GM21619 (cell line): ENCODE measurements around the gene CTXND1.

ENCODE experiments used
- ATAC-seq: cut with Tn5 transposase; IDR thresholded peaks from one replicate; pipeline ENCODE4 v1.9.1; 2021; ENCODE audit not compliant: unreplicated experiment

The CTXND1 gene

DNA sequence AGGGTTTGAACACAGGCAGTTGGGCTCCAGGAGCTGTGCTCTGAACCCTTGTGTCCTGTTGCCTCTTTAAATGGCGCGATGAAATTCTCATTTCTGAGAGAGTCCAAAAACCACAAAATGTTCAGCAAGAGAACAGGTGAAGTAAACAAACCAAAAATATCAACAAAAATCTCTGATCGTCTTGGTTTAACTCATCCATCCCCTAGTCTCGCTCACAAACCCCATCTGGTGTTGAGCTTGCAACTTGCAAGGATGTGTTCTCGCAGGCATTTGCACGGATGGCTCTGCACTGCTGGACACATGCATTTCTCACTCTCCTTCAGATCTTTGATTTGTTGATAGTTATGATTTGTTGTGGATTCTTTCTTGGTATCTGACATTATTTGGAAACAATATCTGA is 68.1 kb downstream of the CTXND1 start:
- no peak for ATAC-seq

DNA sequence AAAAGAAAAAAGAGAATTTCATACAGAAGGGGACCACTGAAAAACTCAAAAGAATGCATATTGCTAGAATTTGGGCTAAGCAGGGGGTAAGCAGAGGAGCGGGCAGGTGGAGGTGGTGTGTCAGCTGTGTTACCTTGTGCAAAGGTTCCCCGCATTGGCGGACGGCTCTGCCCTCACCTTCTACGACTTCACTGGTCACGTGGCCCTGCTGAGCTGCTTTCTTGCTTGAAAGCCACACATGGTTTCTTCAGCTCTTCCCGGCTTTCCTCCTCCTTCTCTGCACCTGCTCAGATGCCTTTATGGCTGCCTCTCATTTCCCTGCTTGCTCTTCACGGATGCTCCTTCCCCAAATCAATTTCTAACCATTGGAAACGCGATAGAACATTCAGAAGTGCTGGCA is 68.7 kb downstream of the CTXND1 start:
- ATAC-seq, result no peak

DNA sequence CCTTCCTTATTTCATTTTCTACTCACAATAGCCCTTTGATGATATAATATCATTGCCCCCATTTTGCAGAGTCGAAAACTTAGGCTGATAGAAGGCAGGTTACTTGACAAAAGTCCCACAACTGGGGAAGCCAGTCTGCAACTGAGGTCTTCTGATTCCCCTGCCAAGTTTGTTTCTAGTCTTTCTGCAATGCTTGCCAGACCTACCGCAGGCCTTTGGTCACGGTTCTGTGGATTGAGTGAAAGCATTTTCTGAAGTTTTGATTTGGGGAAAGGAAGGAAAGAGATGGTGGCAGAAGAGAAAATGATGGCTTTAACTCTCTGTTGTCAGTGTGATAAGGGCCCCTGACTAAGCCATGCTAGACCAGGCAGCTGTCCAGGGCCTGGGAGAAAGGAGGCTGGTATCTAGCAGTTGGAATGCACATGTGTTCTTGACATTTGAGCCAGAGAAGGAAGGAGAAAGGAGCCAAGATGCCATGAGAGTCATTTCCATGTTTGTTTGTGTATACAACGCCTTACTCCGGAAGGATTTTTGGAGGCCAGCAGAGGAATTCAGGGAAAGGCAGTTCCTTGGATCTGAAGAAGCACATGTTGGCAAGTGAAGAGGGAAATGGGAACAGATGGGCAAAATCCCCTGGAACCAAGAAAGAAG is 69.3 kb downstream of the CTXND1 start:
- ATAC-seq, result no peak

DNA sequence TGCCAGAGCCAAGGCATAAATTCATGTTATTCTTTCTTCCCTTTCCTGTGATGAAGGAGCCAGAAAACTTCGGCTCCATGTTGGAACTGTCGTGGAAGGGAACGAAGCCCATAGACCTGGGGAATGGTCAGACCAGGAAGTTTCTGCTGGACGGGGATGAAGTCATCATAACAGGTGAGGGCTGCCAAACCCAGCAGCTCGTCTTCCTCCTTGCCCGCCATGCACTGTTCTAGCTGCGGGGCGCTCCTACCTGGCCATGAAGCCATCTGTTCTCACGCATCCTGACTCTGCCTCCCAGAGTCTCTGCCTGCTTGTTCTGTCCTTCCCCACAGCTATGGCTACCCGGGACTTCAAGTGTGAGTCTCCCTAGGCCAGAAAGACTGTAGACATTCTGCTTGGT is 71.0 kb downstream of the CTXND1 start:
- ATAC-seq, result no peak

DNA sequence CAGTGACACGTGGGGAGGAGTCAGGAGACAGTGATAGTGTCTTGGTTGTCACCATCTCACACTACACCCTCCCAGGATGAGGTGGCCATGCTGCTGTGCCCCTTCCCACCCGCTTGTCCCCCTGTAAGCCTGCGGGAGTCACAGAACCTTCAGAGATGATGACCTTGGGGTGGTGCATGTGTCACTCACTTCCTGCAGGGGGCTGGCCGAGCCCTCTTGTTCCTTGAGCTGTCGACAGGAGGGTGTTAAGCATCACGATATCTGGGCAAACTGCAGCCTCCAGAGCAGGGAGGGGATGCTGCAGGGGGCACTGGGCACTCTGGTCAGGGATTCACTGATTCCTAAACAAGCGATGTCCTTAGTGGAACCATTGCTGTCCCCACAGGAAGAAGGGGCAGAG is 71.5 kb downstream of the CTXND1 start:
- ATAC-seq, result no peak

DNA sequence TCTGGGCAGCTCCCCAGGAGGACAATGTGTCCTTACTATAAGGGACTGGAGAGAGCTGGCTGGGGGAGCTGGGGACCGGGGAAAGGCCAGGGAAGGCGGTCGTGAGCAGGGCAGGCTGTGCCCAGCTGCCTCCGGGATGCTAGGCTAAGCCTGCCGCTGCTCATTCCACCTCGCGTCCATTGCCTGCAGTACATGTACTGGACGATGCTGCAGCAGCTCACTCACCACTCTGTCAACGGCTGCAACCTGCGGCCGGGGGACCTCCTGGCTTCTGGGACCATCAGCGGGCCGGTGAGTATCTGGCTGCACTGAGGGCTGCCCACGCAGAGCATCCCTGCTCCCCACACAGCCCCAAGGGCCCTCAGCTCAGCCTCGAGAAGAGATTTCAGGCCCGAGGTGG is 72.1 kb downstream of the CTXND1 start:
- ATAC-seq, result no peak

DNA sequence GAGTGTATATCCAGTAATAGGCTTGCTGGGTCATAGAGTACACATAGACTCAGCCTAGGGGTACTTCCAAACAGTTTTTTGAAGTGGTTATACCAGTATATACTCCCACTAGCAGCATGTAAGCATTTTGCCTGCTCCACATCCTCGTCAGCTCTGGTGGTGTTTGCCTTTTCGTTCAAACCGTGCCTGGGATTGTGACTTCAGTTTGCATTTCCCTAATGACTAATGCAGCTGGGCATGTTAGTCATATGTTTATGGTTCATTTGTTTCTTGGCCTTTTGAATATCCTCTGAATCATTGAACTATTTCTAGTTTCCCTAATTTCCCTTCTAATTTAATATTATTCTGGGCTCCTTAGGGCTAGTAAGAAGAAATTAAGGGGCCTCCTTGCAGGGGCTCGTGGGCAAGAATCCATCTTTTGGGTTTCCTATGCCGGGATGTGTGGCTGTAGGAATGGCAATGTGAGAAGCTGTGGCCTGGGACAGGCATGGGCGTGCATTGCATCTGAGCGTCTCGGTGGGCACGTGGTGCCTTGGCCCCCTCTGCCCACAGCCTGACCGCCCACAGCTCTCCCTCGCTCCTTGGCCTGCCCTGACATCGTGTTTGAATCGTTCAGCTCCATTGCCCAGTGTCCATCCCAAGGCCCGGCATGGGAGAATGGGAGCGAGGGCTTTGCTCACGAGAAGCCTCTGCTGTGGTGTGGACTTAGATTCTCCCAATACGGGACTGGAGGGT is 72.8 kb downstream of the CTXND1 start:
- ATAC-seq, result no peak

DNA sequence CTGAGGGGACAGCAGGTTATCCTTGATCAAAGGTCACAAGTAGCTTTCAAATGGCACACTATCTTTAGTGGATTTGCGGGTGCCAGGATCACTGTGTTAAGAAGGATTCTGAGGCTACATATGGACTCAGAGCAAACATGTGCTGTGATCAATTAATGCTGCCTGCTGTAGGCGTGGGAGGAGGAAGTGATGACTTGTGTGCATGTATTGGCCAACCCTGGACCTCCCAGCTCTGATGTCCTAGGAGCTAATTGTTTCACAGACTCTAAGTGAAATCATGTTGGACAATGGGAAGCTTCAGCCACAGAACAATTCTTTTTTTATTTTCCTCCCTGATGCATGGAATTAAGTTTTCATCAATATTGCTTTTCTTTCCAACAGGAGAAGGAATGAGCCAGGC is 74.9 kb downstream of the CTXND1 start:
- no peak for ATAC-seq

DNA sequence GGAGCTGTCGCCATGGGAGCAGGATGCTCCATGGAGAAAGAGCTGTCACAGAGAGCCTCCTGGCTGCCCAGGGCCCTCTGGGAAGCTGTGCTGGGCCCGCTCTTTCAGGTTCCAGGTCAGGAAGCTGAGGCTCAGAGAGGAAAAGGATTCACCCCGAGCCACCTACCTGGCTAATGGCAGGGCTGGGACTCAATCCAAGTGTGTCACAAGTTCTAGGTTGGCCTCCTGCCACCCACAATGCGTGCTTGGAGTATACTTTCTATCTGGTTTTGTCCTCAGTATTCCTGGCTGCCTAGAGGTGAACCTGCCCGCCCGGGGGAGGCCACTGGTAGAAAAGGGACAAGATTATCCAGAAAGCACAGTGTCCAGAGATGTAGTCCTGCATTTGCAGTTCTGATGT is 75.6 kb downstream of the CTXND1 start:
- no peak for ATAC-seq

DNA sequence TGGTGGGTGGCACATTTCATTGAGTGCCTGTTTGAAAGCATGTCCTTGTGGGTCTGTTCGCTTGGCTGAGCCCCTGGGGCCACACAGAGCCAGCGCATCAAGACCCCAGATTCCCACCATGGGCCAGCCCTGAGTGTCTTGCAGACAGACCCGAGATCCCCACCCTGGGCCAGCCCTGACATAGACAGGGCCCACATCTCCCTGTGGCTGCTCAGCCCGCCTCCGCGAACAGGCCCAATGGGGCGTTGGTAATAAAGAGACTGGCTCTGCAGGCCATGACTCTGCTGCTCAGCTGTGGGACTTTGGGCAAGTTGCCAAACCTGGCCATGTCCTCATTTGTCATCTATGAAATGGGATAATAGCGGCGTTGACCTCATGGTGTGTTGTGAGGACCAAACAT is 76.6 kb downstream of the CTXND1 start:
- ATAC-seq, result no peak

DNA sequence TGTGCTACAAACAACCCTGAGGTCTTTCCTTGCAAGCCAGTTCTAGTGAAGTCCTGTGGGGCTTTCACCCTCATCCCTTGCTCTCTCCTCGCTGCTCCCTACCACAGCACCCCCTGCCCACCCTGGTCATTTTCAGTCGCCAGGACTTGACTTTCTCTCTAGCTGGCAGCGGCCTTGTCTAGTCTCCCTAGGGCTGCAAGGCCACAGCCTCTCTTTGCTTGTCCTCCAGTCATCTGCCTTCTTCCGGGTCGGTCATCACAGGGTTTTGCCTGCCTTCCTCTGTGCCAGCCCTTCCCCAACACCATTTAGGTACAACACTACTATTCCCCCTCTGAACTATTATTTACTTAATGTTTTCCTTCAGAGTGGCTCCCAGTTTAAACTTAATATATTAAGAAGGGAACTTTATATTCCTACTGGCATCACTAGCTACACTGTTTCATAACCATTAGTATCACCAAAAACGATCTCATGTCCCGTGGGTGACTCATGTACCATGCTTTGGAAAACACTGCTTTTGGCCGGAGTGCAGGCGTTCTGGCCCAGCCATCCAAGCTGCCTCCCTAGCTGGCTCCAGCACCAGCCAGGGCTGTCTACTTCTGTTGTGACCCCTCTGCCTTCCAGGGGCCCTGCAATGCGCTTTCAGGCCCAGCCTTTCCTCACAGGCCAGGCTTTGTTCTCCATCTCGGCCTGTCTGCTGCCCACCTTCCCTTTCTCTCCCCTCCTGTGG is 77.8 kb downstream of the CTXND1 start:
- no peak for ATAC-seq

DNA sequence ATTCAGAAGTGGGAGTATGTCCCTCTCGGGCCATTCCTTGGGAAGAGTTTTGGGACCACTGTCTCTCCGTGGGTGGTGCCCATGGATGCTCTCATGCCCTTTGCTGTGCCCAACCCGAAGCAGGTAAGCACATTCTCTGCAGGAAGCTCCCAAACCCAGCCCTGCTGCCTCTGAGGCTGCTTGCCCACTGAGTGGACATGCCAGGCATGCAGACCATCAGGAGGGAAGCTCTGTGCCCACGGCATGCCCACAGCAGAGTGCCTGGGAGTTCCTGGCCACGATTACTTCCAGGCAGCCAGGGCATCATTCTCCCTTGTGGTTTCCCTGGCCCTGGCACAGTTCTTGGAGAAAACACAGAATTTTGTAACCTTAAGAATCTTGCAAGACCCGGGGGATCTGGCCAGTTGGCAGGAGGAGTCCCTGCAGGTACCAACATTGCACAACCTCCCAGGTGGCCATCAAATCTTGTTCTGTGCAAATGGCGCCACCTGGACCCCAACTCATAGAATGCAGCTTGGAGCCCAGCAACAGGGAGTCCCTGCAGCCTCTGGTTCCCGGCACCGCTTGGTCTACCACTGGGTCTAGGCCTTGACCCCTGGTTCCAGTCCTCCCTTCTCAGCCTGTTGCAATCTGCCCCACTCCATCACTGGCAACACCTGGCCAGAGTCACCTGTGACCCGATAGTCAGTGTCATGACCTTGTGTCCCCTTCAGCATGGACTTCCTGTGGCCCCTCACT is 78.8 kb downstream of the CTXND1 start:
- ATAC-seq, result peak; percentile 76

DNA sequence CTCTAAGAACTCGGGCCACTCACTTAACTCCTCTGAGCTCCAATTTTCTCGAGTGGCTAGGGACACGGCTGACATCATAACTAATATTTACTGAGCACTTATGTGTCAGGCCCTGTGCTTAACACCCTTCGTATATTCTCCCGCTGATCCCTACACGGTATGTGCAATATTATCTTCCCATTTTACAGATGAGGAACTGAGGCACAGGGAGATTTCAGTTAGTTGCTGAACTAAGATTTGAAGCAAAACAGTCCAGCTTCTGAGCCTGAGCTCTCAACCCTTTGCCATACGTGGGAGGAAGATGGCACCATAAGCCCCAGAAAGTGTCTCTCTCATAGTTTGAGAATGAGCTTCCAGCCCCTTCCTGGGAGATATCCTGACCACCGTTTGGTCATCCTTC is 79.6 kb downstream of the CTXND1 start:
- ATAC-seq, result no peak

DNA sequence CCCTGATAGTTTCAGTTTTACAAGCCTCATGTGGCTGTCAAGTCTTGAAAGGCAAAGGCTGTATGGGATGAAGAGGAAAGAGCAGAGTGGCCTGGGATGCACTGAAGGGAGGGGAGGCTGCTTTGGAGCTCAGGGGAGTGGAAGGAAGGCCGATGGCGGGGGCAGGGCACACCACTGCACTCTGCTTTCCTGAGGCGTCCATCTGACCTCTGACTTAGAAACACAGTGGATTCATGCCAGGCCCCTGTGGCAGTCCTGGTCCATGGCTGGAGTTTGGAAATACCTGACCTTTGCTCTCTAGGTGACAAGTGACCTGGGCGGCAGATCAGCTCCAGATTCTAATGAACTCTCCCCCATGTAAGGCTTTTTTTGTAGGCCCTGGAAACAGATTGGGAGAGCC is 80.2 kb downstream of the CTXND1 start:
- ATAC-seq, result no peak

DNA sequence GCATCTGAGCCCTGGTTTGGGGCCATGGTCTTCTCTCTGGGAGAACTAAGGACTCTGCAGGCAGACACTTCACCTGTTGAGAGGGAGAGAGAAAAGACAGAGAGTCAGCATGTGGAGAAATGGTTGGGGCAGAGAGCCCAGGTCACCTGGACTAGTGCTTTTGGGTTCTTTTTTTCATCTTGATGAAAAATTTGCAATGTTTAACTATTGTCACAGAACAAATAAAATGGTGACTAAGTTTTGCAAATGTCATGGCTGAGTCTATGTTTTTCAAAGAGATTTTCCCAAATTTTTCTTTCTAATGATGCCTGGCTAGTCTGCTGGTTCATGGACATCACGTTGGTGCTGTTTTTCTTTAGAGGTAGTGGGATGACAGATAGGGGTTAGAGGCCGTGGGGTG is 81.4 kb downstream of the CTXND1 start:
- no peak for ATAC-seq

DNA sequence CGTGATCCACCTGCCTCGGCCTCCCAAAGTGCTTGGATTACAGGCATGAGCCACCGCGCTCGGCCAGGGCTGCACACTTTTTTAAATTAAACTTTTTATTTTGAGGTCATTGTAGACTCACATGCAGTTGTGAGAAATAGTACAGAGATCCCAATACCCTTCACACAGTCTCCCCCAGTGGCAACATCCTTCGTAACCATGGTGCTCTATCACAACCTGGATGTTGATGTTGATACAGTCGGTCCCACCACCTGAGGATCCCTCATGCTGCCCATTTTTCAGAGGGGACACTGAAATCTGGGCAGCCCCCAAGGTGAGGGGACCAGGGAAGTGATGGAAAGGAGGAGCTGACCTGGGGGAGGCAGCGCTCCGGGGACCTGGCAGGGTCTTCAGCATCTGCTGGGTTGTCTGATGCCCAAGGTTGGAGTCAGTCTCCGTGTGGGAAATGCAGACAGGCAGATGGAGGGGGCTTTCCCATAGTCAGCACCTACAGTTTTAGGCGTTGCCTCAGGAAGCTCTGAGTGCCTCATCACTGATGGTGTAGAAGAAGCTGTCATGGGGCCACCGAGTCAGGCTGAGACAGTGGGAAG is 82.2 kb downstream of the CTXND1 start:
- no peak for ATAC-seq

DNA sequence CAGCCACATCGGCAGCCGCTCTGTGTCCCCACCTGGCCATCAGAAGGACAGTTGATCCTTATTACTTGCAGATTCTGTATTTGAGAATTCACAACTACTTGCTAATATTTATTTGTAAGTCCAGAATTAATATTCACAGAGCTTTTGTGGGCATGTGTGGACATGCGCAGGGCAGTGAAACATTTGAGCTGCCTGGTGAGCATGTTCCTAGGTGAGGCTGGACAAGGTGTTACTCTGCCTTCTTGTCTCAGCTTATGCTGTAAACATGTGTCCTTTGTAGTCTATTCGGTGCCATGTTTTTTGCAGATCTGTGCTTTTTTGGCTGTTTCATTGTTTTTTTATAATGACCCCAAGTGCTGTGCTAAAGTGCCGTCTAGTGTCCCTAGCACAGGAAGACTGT is 83.6 kb downstream of the CTXND1 start:
- no peak for ATAC-seq

DNA sequence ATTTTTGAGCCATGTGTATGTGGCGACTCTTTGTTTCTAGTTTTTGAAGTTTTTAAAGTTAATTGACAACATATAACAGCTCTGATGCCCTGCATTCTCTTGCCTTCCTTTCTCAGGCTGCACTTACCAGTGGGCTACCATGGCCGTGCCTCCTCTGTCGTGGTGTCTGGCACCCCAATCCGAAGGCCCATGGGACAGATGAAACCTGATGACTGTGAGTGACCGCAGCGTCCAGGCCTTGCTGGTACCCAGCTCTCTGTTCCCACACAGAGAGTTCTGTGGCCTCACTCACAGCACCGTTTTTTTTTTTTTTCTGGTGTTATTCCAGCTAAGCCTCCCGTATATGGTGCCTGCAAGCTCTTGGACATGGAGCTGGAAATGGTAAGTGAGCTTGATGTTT is 84.1 kb downstream of the CTXND1 start:
- no peak for ATAC-seq

DNA sequence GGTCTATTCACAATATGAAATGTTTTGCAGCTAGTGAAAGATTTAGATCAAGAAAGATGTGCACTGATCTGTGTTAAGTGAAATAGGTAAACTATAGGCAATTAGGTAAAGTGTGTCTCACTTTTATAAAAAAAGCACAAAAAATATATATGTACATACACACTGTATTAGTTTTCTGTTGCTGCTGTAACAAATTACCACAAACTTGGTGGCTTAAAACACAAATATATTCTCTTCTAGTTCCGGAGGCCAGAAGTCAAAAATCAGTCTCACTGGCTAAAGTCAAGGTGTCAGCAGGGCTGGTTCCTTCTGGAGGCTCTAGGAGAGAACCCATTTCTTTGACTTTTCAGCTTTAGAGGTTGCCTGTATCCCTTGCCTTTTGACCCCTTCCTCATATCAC is 88.1 kb downstream of the CTXND1 start:
- ATAC-seq, result no peak

DNA sequence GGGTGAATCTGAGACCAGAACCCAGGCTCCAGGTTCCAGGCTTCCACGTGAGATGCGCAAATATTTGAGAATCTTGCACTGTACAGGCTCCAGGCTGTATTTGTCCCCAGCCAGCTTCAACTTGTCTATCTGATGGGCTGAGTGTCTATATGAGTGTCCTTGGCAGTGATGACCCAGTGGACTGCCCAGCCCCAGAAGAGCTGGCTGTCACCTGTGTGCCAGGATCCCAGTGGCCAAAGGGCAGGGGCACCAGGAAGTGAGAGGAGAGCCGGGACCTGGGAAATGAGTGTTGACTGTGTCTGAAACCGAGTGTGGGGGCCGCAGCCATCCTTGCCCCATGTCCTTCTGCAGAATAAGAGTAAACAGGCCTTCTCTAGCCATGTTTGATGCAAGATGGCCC is 88.8 kb downstream of the CTXND1 start:
- ATAC-seq, result no peak

DNA sequence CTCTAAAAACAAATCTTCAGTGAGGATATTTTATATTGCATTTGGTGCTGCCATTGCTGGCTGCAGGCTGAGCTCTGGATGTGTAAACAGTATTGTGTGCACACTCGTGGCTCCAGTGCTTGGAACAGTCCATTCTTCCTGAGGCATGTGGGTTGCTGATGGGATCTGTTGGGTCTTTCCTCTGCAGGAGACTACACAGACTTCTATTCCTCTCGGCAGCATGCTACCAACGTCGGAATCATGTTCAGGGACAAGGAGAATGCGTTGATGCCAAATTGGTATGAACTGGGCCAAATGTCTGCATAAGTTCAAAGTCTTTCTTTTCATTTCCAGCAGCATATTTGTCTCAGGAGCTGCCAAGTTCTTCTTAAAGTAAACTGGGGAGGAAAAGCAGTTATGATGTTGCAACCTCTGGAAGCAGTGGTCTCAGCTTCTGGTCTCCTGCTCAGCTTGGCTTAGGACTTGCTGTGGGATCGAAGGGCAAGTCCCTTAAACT is 89.9 kb downstream of the CTXND1 start:
- no peak for ATAC-seq
